GM18508 (cell line): ENCODE data around the gene ITFG1.
"Not testable (repeated sequence)": the region's sequence is repeated elsewhere in the genome, so short reads cannot be mapped to it uniquely, and the experiment has no call there.

Experiments
- ATAC-seq: cut with Tn5 transposase; IDR thresholded peaks from one replicate; pipeline ENCODE4 v1.9.1; 2021; ENCODE audit warnings: moderate number of reproducible peaks; ENCODE audit not compliant: insufficient read depth, unreplicated experiment

ITFG1 gene

DNA sequence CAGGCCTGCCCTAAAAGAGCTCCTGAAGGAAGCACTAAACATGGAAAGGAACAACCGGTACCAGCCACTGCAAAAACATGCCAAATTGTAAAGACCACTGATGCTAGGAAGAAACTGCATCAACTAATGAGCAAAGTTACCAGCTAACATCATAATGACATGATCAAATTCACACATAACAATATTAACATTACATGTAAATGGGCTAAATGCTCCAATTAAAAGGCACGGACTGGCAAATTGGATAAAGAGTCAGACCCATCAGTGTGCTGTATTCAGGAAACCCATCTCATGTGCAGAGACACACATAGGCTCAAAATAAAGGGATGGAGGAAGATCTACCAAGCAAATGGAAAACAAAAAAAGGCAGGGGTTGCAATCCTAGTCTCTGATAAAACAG, 111.8 kb downstream of the ITFG1 start:
- not testable (repeated sequence) for ATAC-seq

DNA sequence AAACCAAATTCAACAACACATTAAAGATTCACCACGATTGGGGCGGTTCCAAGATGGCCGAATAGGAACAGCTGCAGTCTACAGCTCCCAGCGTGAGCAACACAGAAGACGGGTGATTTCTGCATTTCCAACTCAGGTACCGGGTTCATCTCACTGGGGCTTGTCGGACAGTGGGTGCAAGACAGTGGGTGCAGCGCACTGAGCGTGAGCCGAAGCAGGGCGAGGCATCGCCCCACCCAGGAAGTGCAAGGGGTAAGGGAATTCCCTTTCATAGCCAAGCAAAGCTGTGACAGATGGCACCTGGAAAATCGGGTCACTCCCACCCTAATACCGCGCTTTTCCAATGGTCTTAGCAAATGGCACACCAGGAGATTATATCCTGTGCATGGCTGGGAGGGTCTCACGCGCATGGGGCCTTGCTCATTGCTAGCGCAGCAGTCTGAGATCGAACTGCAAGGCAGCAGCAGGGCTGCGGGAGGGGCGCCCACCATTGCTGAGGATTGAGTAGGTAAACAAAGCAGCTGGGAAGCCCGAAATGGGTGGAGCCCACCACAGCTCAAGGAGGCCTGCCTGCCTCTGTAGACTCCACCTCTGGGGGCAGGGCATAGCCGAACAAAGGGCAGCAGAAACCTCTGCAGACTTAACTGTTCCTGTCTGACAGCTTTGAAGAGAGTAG, 113.7 kb downstream of the ITFG1 start:
- ATAC-seq, result not testable (repeated sequence)

DNA sequence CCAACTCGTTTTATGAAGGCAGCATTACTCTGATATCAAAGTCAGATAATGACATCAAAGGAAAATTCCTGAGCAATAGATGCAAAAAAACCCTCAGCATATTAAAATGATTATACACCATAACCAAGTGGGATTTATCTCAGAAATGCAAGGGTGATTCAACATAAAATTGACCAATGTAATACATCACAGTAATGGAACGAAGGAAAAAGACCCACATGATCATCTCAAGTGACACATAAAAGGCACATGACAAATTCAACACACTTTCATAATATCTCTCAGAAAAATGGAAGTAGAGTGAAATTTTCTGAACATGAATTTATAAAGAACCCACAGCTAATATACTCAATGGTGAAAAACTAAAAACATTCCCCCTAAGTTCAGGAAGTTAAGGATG, 118.8 kb downstream of the ITFG1 start:
- no peak for ATAC-seq

DNA sequence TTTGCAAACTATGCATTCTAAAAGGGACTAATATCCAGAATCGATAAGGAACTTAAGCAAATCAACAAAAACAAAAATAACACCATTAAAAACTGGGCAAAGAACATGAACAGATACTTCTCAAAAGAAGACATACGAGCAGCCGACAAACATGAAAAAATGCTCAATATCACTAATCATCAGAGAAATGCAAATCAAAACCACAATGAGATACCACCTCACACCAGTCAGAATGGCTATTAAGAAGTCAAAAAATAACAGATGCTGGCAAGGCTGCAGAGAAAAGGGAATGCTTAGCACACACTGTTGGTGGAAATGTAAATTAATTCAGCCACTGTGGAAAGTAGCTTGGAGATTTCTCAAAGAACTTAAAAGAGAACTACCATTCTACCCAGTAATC, 130.3 kb downstream of the ITFG1 start:
- ATAC-seq, result not testable (repeated sequence)

DNA sequence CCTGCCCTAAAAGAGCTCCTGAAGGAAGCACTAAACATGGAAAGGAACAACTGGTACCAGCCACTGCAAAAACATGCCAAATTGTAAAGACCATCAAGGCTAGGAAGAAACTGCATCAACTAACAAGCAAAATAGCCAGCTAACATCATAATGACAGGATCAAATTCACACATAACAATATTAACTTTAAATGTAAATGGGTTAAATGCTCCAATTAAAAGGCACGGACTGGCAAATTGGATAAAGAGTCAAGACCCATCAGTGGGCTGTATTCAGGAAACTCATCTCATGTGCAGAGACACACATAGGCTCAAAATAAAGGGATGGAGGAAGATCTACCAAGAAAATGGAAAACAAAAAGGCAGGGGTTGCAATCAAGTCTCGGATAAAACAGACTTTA, 136.6 kb downstream of the ITFG1 start:
- not testable (repeated sequence) for ATAC-seq

DNA sequence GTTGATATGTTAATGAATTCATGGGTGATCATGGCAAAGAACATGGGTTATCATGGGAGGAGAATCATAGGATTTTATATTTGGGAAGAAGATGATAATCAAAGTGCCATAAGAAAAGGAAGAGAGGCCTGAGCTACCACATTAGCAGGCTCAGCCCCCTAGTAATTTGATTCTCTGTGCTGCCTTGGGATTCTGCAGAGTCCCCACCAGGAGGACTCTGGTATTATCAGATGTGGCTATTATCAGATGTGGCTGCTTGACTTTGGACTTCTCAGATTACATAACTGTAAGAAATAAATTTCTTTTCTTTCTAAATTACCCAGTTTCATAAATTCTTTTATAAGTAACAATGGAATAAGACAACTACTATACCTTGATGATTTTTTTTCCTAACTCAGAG, 137.6 kb downstream of the ITFG1 start:
- ATAC-seq, result no peak

DNA sequence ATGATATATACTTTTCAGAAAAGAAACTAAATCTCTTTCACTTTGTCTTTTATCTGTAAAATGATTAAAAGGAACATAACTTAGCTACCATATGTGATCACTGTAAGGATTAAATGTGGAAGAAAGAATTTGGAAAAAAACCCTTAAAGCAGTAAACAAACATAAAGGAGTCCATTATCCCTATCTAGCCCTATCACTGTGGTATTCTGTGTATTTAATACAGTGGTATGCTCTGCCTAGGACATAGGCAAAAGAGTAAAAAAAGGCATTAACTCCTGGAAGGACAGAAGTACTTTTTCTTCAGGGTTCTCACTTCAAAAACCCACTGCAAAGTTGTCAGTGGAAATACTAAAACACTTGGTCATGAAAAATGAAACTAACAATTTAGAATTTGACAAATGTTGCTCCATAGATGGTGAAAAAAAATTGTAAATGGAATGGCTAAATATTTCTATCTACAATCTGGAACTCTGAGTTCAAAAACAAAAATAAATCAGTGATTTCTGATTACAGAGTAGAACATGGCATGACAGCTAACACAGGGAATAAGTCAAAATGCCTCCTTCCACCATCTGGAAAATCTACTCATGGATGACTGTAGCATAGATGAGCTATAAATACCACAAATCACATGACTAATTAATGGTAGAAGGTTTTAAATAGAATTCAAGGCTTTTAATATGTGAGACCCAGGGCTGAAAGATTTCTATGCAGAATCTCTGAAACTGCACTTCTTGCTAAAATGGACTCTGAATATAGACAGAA, 140.1 kb downstream of the ITFG1 start:
- ATAC-seq, result no peak

DNA sequence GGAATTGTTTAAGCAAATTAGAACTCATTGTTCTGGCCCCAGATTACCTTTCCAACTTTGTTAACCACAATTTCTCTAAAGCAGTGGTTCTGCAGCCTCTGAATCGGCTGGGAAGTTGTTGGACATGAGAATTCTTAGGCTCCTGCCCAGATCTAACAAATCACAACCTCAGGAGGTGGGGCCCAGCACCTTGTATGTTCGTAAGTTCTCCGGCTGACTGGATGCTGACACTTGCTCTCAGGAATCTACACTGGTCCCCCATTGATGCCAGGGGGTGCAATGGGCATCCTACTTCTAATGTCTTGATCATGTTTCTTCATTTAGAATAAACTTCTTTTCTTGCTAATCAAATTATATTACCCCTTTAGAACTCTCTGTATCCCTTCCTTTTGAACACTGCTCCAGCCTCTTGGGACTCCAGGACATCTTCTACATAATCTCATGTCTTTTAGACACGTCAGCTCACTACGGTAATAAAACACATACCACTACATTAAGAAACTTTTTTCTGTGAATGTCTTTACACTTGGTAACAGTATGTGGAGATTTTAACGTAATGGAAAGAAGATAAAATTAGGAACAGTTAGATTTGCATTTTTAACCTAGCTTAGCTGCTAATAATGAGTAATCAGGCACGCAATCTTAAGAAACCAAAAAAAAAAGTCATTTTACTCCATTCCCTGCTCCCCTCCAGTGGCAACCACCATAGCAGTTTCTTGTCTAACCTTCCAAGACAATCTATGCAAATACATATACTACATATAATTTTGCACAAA, 143.2 kb downstream of the ITFG1 start:
- ATAC-seq, result no peak

DNA sequence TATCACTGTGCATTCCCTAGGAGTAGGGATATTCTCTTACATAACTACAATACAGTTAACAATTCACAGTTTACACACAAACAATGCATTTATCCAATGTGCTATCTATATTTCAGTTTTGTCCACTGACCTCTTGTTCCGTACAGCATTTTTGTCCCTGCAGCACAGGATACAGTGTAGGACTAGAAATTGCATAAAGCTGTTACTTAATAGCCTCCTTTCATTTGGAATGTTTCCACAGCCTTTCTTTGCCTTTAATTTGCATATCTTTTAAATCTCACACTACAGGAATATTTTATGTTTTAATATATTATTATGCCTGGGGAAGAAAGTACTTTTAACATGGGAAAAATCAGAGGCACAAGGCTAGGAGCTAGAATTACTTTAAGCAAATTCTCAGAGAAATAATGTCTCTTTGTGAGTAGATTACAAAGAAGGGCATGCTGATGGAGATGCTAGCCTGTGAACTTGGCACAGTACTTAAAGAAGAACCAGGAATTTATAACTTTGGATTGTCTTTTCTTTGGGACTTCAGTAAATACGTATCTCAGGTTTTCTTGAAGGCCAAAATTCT, 144.3 kb downstream of the ITFG1 start:
- no peak for ATAC-seq

DNA sequence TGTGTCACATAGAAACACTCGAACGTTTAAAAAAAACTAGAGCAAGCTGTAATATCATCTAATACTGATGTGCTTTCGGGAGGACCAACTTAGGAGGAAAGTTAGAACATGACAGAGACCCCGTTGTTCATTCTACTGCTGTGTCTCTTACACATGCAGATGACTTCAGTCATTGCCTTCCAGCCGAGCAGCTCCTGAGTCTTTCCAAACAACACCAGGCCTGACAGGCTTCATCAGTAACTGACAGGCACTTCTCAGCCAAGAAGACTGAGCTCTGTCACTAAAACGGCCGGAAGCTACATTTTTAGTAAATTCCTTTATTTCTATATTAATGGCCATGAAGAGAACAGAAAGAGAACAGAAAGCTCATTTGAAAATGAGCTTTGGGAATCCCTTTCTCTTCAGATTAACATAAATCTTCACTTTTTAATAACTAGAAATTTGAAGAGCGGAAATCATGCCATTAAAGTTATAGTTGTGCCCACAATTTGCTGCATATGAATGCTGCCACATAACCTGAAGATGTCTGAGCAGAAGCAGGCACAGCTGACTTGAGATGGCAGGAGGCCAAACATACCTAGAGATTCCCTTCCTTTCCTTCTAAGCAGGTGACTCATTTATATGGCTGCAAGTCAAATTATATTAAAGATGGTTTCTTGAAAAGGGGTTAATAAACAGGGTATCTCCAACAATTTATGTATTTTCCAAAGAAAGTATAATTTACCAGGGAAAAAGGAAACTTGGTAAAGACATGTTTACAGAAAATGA, 148.9 kb downstream of the ITFG1 start:
- no peak for ATAC-seq

DNA sequence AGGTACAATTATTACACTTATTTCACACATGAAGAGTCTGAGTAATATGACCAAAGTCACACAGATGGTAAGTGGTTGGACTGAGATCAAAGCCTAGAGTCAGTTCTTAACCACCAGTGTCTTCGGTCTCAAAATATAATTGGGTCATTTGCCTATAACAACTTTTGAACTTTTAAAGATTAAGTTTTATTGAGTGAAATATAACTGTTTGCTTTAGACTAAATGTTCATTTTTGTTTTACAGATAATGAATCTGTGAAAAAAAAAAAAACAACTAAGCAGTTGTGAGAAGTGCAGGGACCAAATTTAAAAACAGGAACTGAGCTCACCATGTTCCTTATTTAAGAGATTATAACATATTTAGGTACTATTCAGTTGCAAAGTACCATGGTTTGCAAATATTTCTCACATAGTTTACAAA, 150.1 kb downstream of the ITFG1 start:
- ATAC-seq, result no peak

DNA sequence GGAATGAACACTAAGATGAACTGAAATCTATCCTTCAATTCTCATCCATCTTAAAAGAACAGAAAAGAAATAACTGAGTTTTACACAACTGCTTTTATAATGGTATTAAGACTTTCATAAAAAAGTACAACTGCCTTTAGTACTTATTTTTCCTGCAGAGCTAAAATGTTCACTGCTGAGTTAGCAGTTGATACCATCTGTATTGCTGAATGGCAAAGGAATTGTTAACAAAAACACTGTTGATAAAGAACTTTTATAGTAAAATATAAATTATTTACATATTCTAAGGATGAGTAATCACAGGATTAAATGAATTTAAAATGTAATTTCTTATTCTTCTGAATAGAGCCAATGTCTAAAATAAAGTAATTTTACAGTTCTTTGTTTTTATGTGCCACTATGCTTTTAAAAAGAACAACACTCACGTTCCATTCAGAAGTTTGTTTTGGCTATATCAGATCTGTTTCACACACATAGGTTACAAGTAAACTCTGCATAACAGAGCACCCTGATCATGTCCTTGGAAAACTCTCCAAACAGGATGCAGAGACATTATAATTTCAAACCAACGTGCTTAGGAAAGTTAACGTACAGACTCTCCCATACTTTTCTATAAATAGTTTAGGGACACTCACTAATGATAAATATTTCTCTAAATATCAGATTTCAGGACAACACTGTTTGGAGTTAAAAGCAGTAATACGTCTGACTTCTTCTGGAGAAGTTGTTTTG, 151.1 kb downstream of the ITFG1 start:
- no peak for ATAC-seq

DNA sequence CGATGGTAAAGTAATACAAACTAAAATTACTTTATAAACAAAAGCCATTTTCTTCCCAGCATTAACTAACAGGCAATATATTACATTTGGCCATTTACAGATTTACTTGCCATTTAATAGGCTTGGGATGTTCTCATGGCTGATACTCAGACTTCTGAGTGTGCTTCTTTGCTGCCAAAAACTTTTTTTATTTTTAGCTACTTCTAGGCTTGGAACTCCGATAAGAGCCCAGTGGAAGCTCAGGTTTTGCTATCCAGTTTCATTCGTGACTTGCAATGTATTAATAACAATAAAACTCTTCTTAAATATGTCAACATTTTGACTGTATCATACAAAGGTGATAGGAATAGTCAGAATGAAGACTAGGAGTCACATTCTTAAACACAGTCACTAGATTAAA, 152.3 kb downstream of the ITFG1 start:
- no peak for ATAC-seq

DNA sequence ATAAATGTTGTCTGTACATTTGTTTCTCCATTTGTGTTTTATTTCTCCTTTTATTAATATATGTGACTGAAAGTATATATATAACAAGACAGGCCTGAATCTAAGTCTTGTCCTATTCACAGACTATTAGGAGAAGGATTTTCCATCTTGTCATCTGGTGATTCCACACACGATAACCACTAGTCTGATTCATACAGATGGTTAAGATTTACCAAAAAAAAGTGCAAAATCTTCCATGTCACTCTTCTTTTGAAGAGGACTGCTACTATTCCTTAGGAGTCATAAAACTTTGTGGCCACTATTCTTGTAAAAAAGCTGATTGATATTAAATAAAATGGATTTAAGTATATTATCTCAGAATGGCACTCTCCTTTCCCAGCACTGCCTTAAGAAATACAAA, 156.3 kb downstream of the ITFG1 start:
- ATAC-seq, result no peak

DNA sequence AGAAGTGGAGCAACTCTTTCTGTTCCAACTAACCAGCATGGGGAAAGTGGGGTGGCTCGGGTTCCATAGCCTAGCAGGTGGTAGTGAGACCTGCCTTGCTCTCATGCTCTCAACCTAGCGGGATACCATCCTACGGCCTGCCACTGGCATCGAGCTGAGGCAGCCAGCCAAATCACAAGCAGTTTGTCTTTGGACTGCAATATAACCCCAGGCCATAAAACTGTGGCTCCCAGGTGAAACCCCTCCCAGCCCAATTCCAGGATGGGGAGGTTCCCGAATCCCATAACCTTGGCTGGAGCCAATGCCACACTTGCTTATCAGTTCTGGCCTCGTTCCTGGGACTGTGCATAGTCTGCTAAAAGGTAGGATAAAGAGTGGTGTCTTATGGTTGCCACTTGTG, 161.3 kb downstream of the ITFG1 start:
- ATAC-seq, result no peak

DNA sequence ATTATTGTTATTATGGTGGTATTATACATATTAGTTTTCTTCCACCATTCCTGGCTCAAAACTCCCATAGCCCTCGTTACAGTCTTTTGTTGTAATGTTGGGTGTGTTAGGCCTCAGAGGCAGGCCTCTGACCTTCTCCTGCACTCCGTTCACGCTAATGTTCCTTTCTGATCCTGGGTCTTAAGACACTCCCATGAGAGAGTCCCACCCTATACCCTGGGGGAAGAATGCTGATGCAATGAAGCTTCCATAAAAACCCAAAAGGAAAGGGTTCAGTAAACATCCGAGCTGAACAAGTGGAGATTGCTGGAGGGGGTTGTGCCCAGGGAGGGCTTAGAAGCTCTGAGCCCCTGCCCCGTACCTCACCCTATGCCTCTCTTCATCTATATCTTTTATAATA, 175.9 kb downstream of the ITFG1 start:
- ATAC-seq, result no peak

DNA sequence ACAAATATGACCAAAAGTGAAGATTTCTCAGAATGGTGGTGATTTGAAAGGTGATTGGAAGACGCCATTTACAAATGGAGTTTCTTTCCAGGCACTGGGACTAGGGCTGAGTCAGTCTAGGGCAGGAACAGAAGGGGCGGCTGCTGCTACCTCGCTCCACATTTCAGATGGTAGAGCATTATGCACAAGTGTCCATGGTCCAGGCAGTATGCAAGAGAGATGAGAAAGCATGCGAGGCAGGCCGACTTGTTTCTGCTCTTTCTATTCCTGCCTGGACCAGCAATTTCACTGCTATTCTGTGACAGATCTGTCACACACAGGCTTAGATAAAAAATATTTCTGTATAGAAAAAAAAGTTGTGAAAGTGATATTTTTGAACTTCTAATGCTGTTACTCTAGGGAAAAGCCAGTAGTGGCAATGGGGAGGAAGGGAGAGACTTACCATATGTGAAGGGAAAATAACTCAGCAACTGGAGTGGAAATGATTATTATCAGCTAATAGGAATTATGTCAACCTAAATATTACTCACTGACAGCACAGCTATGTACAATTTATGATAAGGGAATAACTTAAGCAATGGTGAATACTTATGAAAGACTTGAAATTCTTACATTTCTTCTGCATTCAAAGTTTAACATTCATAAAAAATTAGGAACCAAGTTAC, 182.4 kb downstream of the ITFG1 start:
- ATAC-seq, result no peak

DNA sequence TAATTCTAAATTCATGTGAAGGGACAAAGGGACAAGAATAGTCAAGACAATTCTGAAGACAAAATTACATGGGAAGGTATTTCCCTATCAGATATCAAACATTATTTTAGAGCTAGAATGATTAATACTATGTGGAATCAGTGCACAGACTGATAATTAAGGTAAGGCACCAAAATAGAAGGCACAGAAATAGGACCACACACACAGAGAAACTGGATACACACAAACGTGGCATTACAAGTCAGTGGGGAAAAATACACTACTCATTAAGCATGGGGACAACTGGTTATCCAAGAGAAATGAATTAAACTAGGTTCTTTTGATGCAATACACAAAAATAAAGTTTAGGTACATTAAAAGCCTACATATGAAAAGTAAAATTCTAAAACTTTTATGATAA, 184.3 kb downstream of the ITFG1 start:
- no peak for ATAC-seq

DNA sequence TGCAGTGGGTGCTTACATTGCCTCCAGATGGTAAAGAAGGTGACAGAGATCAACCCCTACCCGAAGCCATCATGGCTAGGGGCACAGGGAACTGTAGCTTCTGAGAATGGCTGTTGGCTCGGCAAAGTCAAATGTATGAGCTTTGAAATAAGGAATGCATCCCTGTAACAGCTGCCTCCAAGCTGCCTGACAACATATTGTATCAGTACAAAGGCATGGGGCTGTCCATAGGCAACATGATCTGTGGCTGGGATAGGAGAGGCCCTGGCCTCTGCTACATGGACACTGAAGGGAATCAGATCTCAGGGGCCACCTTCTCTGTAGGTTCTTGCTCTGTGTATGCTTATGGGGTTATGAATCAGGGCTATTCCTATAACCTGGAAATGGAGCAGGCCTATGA, 197.9 kb downstream of the ITFG1 start:
- no peak for ATAC-seq
